Heart right ventricle (tissue), 16 donors: ENCODE data around the gene TOX2. TPM values are rescaled to one million over a fixed set of nuclear protein-coding genes. Genes with fewer than 3 reads are reported as not detected.

Source experiments
- ATAC-seq, 8 donors: fragments of 200-7000 bp; cut with Tn5 transposase; one replicate each; pipeline ENCODE4 v1.9.1; 2020; ENCODE audit warnings: mild to moderate bottlenecking in 8 of 8, moderate library complexity in 8 of 8, moderate number of reproducible peaks in 1 of 8
- DNase-seq, 2 donors: peaks; one replicate each; pipeline ENCODE4 v3.0.0-alpha.2; 2020
- H3K27ac ChIP-seq, 10 donors: fragments of 200-600 bp; sonication (generic) in 2 of 10; one replicate each; pipeline versions ENCODE4 v1.5.0 to v1.8.0; 2020 to 2022; ENCODE audit warnings: mild to moderate bottlenecking in 3 of 10
- H3K27me3 ChIP-seq, 7 donors: fragments of 200-600 bp; one replicate each; pipeline ENCODE4 v1.8.0; 2021 to 2022; ENCODE audit warnings: mild to moderate bottlenecking in 2 of 7
- H3K36me3 ChIP-seq, 9 donors: fragments of 200-600 bp; sonication (generic) in 1 of 9; one replicate each; pipeline versions ENCODE4 v1.5.0 to v1.8.0; 2020 to 2022; ENCODE audit warnings: mild to moderate bottlenecking in 2 of 9
- H3K4me1 ChIP-seq, 9 donors: fragments of 200-600 bp; sonication (generic) in 1 of 9; one replicate each; pipeline versions ENCODE4 v1.5.0 to v1.8.0; 2020 to 2022; ENCODE audit warnings: mild to moderate bottlenecking in 4 of 9
- H3K4me3 ChIP-seq, 10 donors: fragments of 200-600 bp; sonication (generic) in 2 of 10; one replicate each; pipeline versions ENCODE4 v1.5.0 to v1.8.0; 2020 to 2022; ENCODE audit warnings: mild to moderate bottlenecking in 7 of 10, moderate library complexity in 2 of 10
- H3K9me3 ChIP-seq, 11 donors: fragments of 200-600 bp in 10 of 11; sonication (generic) in 2 of 11; one replicate each; pipeline versions ENCODE4 v1.5.0 to v1.8.0; 2013 to 2022; ENCODE audit warnings: mild to moderate bottlenecking in 2 of 11, control low read depth in 1 of 11, moderate library complexity in 1 of 11
- CTCF ChIP-seq, 9 donors: fragments of 200-600 bp; sonication (generic) in 2 of 9; IDR thresholded peaks; one replicate each; pipeline versions ENCODE4 v1.5.0 to v1.8.0; 2021 to 2022; ENCODE audit warnings: antibody characterized with exemption in 9 of 9, mild to moderate bottlenecking in 5 of 9, moderate library complexity in 1 of 9
- WGBS, 2 donors: extraction: QIAGEN DNeasy Blood & Tissue Kit; methylation state at CpG; one replicate each; pipeline ENCODE4 v1.1.7; 2013; ENCODE audit warnings: inconsistent platforms in 1 of 2; 5-methylcytosine and 5-hydroxymethylcytosine counted together
- intact Hi-C, 10 donors: fragments of 100-400 bp; cut with DNase I; formaldehyde crosslinking; loops; one replicate each; pipeline versions ENCODE4 v1.11.1 to v1.14.2; 2022
- polyA plus RNA-seq, 2 donors: library from polyadenylated mRNA; stranded (reverse); fragments of 200-250 nt; gene quantifications; one replicate each; pipeline ENCODE4 v1.2.3, GENCODE V29; 2013
- total RNA-seq, 10 donors: library from RNA; stranded (reverse); fragmentation: NEBNext Ultra II Directional in 3 of 10; extraction: Animal tissue kit (Norgen Biotek cat#: 25700) in 3 of 10; gene quantifications; one replicate each; pipeline versions ENCODE4 v1.2.1 to v1.2.4, GENCODE V29; 2021 to 2023
- donor health status: Arrhythmogenic right ventricular cardiomyopathy.
- donor health status: ischemic (EF 13 %, LVEDD 7.1; RV severe dilation, severe dysfunction).
- donor health status: healthy with polysubstance abuse.
- donor health status: DM: no; HTN: yes; CAD: no.
- donor health status: DM: no; HTN: no; CAD: no.
- donor health status: ischemic (EF 25% LVEDD 6.9; RV normal size, moderate dysfunction).
- donor health status: ischemic (EF 25% LVEDD 5.7; RV mildly dilated, moderate dysfunction).
- donor health status: healthy.
- donor health status: DM: yes; HTN: yes; CAD: no.
- donor health status: Ischemic cardiomyopathy.
- donor health status: ischemic (EF 35%, LVEDD 5.7; RV mildly dilated, moderate dysfunction).
- donor health status: nonischemic (EF 11% LVEDD 7.7; RV severe dilation, severe dysfunction).
- donor health status: DM: yes; HTN: yes; CAD: no.
- donor health status: PGD.
- donor health status: ischemic (EF 29% LVEDD 5.4; RV normal size, mild dysfunction).
- donor health status: nonischemic (EF 23%, LVEDD 6.1; RV moderate dilation, normal function).

TOX2 gene
- total and polyA plus RNA-seq, 12 donors = 0.25 to 2.0 (median 1.1) TPM

DNA sequence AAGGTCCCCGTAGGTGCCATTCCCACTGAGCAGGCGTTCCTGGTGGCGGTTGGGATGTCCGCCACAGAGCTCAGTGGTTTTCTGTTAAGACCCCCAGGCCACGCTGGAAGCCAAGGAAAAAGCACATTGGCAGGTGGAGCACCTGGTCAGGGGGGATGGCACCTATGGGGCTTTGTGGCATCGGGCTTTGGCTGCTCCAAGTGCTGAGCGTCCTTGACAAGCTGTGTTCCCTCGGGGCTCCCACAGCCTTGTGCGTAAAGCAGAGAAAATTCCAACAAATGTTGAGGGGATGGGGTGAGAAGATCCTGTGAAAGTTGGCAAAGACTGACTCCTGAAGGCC lies 137.0 kb downstream of the TOX2 start:
- no peaks in the 10 kb centered on the region for H3K4me1 ChIP-seq
- no peak for TF ChIP-seq CTCF (IDR thresholded peaks at IDR 0.05)
- H3K36me3 ChIP-seq = no peaks in the 10 kb centered on the region
- no peaks in the 10 kb centered on the region for H3K27me3 ChIP-seq
- 89 to 92% methylated on average over 9 of the region's 9 CpGs for WGBS, 2 donors
- no peak overlapping the region for H3K27ac ChIP-seq
- intact Hi-C loops = no loop called here
- no peaks in the 10 kb centered on the region for H3K9me3 ChIP-seq
- H3K4me3 ChIP-seq = no peak overlapping the region
- ATAC-seq (no peak), DNase-seq (no peak)

- DNase-seq = no peak
- WGBS, 2 donors = 67 to 87% methylated on average over 10 of the region's 10 CpGs
Measured at GRCh38 chr20:44052166-44052565, 137.5 kb downstream of the TOX2 start.

DNA sequence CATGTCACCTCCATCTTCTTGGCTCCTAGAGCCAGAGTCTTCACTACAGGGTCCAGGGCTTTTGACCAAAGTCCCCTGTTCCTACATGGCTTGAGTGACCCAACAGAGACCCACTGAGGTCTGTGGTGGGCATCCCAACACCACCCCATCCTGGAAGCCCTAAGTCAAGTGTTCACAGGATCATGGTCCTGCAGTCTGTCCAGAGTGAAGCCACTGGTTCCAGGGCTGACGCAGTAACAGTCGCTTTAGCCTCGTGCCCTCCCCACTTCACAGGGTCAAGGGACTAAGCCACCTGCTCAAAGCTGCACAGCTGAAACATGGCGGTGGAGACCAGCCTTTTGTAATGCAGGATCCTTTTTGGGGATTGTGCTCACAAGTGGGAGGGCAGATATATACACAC lies 138.4 kb downstream of the TOX2 start:
- intact Hi-C loops = no loop called here
- DNase-seq = no peak
- H3K4me1 ChIP-seq = no peaks in the 10 kb centered on the region
- no peak overlapping the region for H3K27ac ChIP-seq
- no peaks in the 10 kb centered on the region for H3K36me3 ChIP-seq
- no peaks in the 10 kb centered on the region for H3K27me3 ChIP-seq
- 96 to 98% methylated on average over 4 of the region's 4 CpGs for WGBS, 2 donors
- H3K9me3 ChIP-seq = peaks cover 0 to 13% (median 0%) of the 10 kb centered on the region in 11 donors
- H3K4me3 ChIP-seq = no peak overlapping the region
- no peak for TF ChIP-seq CTCF (IDR thresholded peaks at IDR 0.05)
- no peak for ATAC-seq

More at GRCh38 chr20:44052166-44052565, 137.5 kb downstream of the TOX2 start:
- Histone ChIP-seq H3K4me1 (no peaks in the 10 kb centered on the region), H3K27ac (no peak overlapping the region), H3K9me3 (peaks cover 0 to 5% (median 0%) of the 10 kb centered on the region in 11 donors), H3K27me3 (no peaks in the 10 kb centered on the region), H3K4me3 (no peak overlapping the region), H3K36me3 (no peaks in the 10 kb centered on the region)
- ATAC-seq = no peak
- no peak for TF ChIP-seq CTCF (IDR thresholded peaks at IDR 0.05)
- intact Hi-C loops = no loop called here

DNA sequence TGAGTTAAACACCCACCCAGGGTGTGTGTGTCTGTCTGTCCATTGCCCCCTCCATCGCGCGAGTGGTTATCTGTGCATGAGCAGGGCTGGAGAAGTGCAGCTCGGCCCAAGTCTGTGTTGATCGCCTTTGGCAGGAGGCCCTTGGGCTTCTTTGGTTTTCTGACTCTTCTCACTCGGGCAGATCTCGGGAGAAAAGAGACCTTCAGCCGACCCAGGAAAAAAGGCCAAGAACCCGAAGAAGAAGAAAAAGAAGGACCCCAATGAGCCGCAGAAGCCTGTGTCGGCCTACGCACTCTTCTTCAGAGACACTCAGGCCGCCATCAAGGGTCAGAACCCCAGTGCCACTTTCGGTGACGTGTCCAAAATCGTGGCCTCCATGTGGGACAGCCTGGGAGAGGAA lies 139.5 kb downstream of the TOX2 start:
- TF ChIP-seq CTCF (IDR thresholded peaks at IDR 0.05) = no peak
- WGBS, 2 donors = 86 to 91% methylated on average over 16 of the region's 16 CpGs
- no peak for DNase-seq

More for the DNA sequence above, 139.5 kb downstream of the TOX2 start:
- no peaks in the 10 kb centered on the region for H3K27me3 ChIP-seq
- H3K4me3 ChIP-seq = no peak overlapping the region
- no peak for ATAC-seq
- peaks cover 0 to 18% (median 0%) of the 10 kb centered on the region in 11 donors for H3K9me3 ChIP-seq
- intact Hi-C loops = no loop called here
- no peaks in the 10 kb centered on the region for H3K36me3 ChIP-seq
- H3K27ac ChIP-seq = no peak overlapping the region
- H3K4me1 ChIP-seq = no peaks in the 10 kb centered on the region
